Panc1 (cell line): Measurements from ENCODE around the gene SELE. TPM values are rescaled to one million over a fixed set of nuclear protein-coding genes. Genes with fewer than 3 reads are reported as not detected.
"Not testable (repeated sequence)": the region's sequence is repeated elsewhere in the genome, so short reads cannot be mapped to it uniquely, and the experiment has no call there.

ENCODE experiments used
- ATAC-seq: fragments of 200-7000 bp; cut with Tn5 transposase; 2 replicates; pipeline ENCODE4 v1.9.1; 2020; ENCODE audit warnings: mild to moderate bottlenecking, moderate library complexity
- BruUV-seq: library from RNA; stranded (reverse); fragments of 400-500 nt; replicated peaks from 2 replicates; lab custom pipeline; 2021; lab: Mats Ljungman, UMichigan
- CTCF ChIA-PET: fragments of 300-600 bp; sonication (Branson Sonifier 250); formaldehyde crosslinking; loops from one replicate; lab custom pipeline; 2022; ENCODE audit warnings: antibody characterized with exemption; lab: Charles Lee
- POLR2A ChIA-PET: fragments of 300-600 bp; sonication (Branson Sonifier 250); formaldehyde crosslinking; loops from one replicate; lab custom pipeline; 2022; ENCODE audit warnings: antibody characterized with exemption; lab: Charles Lee
- DNase-seq: peaks from one replicate; pipeline ENCODE4 v3.0.0-alpha.2; 2010; ENCODE audit warnings: low read depth, low spot score
- H3K27ac ChIP-seq: 2 replicates; pipeline ENCODE4 v1.5.1; 2011; ENCODE audit warnings: mild to moderate bottlenecking, low read length, inconsistent platforms
- H3K27me3 ChIP-seq: fragments of 200-500 bp; sonication (Bioruptor generic); 2 replicates; pipeline ENCODE4 v1.6.0; 2014; ENCODE audit warnings: low read length, inconsistent platforms; ENCODE audit not compliant: control insufficient read depth, insufficient read depth
- H3K36me3 ChIP-seq: fragments of 200-500 bp; sonication (Bioruptor generic); 2 replicates; pipeline ENCODE4 v1.5.1; 2014; ENCODE audit warnings: inconsistent platforms, mild to moderate bottlenecking, low read length, moderate library complexity; ENCODE audit not compliant: control insufficient read depth, insufficient read depth
- H3K4me1 ChIP-seq: 2 replicates; pipeline ENCODE4 v1.5.1; 2011; ENCODE audit warnings: inconsistent platforms, mild to moderate bottlenecking, low read length, moderate library complexity; ENCODE audit not compliant: control insufficient read depth, insufficient read depth
- H3K4me3 ChIP-seq, 2 experiments: 2 replicates each; pipeline ENCODE4 v1.5.1; 2011 to 2012; ENCODE audit warnings: low read depth in 2 of 2, low read length in 2 of 2, mild to moderate bottlenecking in 2 of 2, inconsistent platforms in 1 of 2, moderate library complexity in 1 of 2
- H3K9me3 ChIP-seq: fragments of 200-500 bp; sonication (Bioruptor generic); 2 replicates; pipeline ENCODE4 v1.5.1; 2014; ENCODE audit warnings: low read depth, mild to moderate bottlenecking, inconsistent platforms, low read length, moderate library complexity; ENCODE audit not compliant: control insufficient read depth, insufficient read depth
- POLR2AphosphoS5 ChIP-seq: IDR thresholded peaks from 2 replicates; pipeline ENCODE4 v1.6.1; 2012; ENCODE audit warnings: mild to moderate bottlenecking, low read depth, low read length, moderate library complexity
- SIN3A ChIP-seq: IDR thresholded peaks from 2 replicates; pipeline ENCODE4 v1.6.1; 2012; ENCODE audit warnings: low read depth, mild to moderate bottlenecking, low read length, moderate library complexity, borderline replicate concordance; ENCODE audit not compliant: insufficient read depth
- TCF7L2 ChIP-seq: IDR thresholded peaks from 2 replicates; pipeline ENCODE4 v1.6.1; 2011; ENCODE audit warnings: mild to moderate bottlenecking, low read depth, low read length, inconsistent platforms
- in situ Hi-C: cut with HindIII; loops from 2 replicates; pipeline ENCODE4 v1.10.0; 2016; ENCODE audit warnings: low sequenced_read_pairs, low pct_unique_long_range_greater_than_20kb
- intact Hi-C: fragments of 100-400 bp; cut with micrococcal nuclease; formaldehyde crosslinking; loops from one replicate; pipeline ENCODE4 v1.10.0; 2022; ENCODE audit not compliant: unreplicated experiment
- total RNA-seq: library from RNA; stranded (reverse); gene quantifications from one replicate; pipeline ENCODE4 v1.2.1, GENCODE V29; 2021; ENCODE audit not compliant: unreplicated experiment
- TF ChIP-seq, protein P1 (sequence below): fragments of 450-650 bp; IDR thresholded peaks from 2 replicates; pipeline ENCODE4 v1.5.1; 2017; ENCODE audit warnings: mild to moderate bottlenecking
- TF ChIP-seq, protein P2 (sequence below), 2 experiments: IDR thresholded peaks; 2 replicates each; pipeline ENCODE4 v1.6.1; 2011 to 2012; ENCODE audit warnings: low read depth in 2 of 2, control low read depth in 1 of 2, low read length in 1 of 2, mild to moderate bottlenecking in 1 of 2, moderate library complexity in 1 of 2; ENCODE audit not compliant: insufficient read depth in 1 of 2

The SELE gene
- total RNA-seq, 1 experiment from 2014 or later = not detected

DNA sequence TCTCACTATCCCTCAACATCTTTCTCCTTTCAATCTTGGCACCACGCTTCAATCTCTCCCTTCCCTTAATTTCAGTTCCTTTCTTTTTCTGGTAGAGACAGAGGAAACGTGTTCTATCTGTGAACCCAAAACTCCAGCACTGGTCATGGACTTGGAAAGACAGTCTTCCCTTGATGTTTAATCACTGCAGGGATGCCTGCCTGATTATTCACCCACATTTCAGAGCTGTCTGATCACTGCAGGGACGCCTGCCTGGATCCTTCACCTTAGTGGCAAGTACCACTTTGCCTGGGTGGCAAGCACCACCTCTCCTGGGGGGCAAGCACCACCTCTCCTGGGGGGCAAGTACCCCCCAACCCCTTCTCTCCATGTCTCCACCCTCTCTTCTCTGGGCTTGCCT lies 50.2 kb downstream of the SELE start:
- ATAC-seq (no peak), DNase-seq (no peak)
- Histone ChIP-seq H3K27ac (no peak overlapping the region), H3K9me3 (no peaks in the 10 kb centered on the region), H3K36me3 (no peaks in the 10 kb centered on the region), H3K4me1 (no peaks in the 10 kb centered on the region), H3K27me3 (peaks cover 3% of the 10 kb centered on the region; the same call in 1 of the 2 replicates), H3K4me3 (no peak overlapping the region)
- POLR2A ChIA-PET = no interaction called here
- TF ChIP-seq, protein P1, sequence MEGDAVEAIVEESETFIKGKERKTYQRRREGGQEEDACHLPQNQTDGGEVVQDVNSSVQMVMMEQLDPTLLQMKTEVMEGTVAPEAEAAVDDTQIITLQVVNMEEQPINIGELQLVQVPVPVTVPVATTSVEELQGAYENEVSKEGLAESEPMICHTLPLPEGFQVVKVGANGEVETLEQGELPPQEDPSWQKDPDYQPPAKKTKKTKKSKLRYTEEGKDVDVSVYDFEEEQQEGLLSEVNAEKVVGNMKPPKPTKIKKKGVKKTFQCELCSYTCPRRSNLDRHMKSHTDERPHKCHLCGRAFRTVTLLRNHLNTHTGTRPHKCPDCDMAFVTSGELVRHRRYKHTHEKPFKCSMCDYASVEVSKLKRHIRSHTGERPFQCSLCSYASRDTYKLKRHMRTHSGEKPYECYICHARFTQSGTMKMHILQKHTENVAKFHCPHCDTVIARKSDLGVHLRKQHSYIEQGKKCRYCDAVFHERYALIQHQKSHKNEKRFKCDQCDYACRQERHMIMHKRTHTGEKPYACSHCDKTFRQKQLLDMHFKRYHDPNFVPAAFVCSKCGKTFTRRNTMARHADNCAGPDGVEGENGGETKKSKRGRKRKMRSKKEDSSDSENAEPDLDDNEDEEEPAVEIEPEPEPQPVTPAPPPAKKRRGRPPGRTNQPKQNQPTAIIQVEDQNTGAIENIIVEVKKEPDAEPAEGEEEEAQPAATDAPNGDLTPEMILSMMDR = no peak
- TF ChIP-seq SIN3A = no peak
- no peak for TF ChIP-seq POLR2AphosphoS5
- no peak for TF ChIP-seq TCF7L2
- TF ChIP-seq, protein P2, sequence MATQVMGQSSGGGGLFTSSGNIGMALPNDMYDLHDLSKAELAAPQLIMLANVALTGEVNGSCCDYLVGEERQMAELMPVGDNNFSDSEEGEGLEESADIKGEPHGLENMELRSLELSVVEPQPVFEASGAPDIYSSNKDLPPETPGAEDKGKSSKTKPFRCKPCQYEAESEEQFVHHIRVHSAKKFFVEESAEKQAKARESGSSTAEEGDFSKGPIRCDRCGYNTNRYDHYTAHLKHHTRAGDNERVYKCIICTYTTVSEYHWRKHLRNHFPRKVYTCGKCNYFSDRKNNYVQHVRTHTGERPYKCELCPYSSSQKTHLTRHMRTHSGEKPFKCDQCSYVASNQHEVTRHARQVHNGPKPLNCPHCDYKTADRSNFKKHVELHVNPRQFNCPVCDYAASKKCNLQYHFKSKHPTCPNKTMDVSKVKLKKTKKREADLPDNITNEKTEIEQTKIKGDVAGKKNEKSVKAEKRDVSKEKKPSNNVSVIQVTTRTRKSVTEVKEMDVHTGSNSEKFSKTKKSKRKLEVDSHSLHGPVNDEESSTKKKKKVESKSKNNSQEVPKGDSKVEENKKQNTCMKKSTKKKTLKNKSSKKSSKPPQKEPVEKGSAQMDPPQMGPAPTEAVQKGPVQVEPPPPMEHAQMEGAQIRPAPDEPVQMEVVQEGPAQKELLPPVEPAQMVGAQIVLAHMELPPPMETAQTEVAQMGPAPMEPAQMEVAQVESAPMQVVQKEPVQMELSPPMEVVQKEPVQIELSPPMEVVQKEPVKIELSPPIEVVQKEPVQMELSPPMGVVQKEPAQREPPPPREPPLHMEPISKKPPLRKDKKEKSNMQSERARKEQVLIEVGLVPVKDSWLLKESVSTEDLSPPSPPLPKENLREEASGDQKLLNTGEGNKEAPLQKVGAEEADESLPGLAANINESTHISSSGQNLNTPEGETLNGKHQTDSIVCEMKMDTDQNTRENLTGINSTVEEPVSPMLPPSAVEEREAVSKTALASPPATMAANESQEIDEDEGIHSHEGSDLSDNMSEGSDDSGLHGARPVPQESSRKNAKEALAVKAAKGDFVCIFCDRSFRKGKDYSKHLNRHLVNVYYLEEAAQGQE (IDR thresholded peaks at IDR 0.05; ENCODE audit: insufficient read depth in 1 of 2, low read depth in 2 of 2, low read length in 1 of 2) = no peak
- CTCF ChIA-PET = no interaction called here
- intact Hi-C loops (no loop called here), in situ Hi-C loops (no loop called here)
- BruUV-seq = no TSS peak

DNA sequence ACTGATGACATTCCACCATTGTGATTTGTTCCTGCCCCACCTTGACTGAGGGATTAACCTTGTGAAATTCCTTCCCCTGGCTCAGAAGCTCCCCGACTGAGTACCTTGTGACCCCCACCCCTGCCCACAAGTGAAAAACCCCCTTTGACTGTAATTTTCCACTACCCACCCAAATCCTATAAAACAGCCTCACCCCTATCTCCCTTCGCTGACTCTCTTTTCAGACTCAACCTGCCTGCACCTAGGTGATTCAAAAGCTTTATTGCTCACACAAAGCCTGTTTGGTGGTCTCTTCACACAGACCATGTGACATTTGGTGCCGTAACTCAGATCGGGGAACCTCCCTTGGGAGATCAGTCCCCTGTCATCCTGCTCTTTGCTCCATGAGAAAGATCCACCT lies 50.7 kb downstream of the SELE start:
- BruUV-seq, POLR2A ChIA-PET, H3K4me1 ChIP-seq, CTCF ChIA-PET, DNase-seq, H3K36me3 ChIP-seq, H3K9me3 ChIP-seq, H3K27ac ChIP-seq, ATAC-seq, H3K27me3 ChIP-seq, H3K4me3 ChIP-seq, intact Hi-C loops, in situ Hi-C loops: not testable (repeated sequence)

DNA sequence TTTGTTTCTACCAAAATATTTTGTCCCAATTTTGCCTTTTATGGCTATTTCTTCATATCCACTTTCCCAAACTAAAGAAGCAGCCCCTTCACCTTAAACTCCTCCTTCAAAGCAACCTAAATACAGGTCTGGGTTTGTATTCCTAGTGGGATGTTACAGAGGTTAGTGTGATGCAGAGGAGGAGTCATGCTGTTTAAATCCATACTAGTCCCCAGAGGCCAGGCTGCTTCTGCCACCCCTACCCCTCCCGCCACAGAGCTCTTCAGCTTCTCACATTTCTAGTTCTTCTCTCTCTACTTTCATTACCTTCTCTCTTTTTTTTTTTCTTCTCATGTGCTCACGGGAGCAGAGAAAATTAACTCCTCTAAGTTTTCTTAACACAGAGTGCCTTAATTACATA lies 51.8 kb downstream of the SELE start:
- Histone ChIP-seq H3K27ac (no peak overlapping the region), H3K36me3 (no peaks in the 10 kb centered on the region), H3K27me3 (peaks cover 3% of the 10 kb centered on the region; the same call in 1 of the 2 replicates), H3K9me3 (no peaks in the 10 kb centered on the region), H3K4me1 (no peaks in the 10 kb centered on the region), H3K4me3 (no peak overlapping the region)
- no peak for ATAC-seq
- ChIA-PET POLR2A (no interaction called here), CTCF (no interaction called here)
- DNase-seq = no peak
- BruUV-seq = no TSS peak
- in situ Hi-C loops = no loop called here
- TF ChIP-seq SIN3A = no peak
- TF ChIP-seq, protein P1 = no peak
- intact Hi-C loops = no loop called here
